Left colon (tissue), 2 donors: ENCODE data around the gene ORC3. TPM values are rescaled to one million over a fixed set of nuclear protein-coding genes. Genes with fewer than 3 reads are reported as not detected.
"Not testable (repeated sequence)": the region's sequence is repeated elsewhere in the genome, so short reads cannot be mapped to it uniquely, and the experiment has no call there.

ENCODE experiments used
- ATAC-seq: fragments of 200-7000 bp; cut with Tn5 transposase; one replicate; pipeline ENCODE4 v1.9.1; 2020; ENCODE audit warnings: mild to moderate bottlenecking, moderate library complexity
- DNase-seq, 2 donors: peaks; one replicate each; pipeline ENCODE4 v3.0.0-alpha.2; 2020
- intact Hi-C, 2 donors: fragments of 100-400 bp; cut with DNase I in 1 of 2; cut with micrococcal nuclease in 1 of 2; formaldehyde crosslinking; loops; one replicate each; pipeline versions ENCODE4 v1.11.2 to v1.14.0; 2022; cut with DNase I, micrococcal nuclease
- total RNA-seq, 2 donors: library from RNA; stranded (reverse); fragmentation: NEBNext Ultra II Directional; extraction: Animal tissue kit (Norgen Biotek cat#: 25700); gene quantifications; one replicate each; pipeline ENCODE4 v1.2.1, GENCODE V29; 2021
- donor health status: DM: no; HTN: no; CAD: no.
- donor health status: DM: yes; HTN: yes; CAD: no.

ORC3 gene
- total RNA-seq, 2 donors from 2014 or later = 11.3 to 11.9 TPM

GRCh38 chr6:87588756-87589407, 1.1 kb upstream of the ORC3 start:
- intact Hi-C loops = no loop called here
- no peak for DNase-seq
- peak; percentile 31 for ATAC-seq

- DNase-seq (no peak), ATAC-seq (no peak)
Observed at GRCh38 chr6:87590417-87590880, 514 bp downstream of the ORC3 start.

GRCh38 chr6:87590990-87591389, 1.1 kb downstream of the ORC3 start:
- ATAC-seq = no peak
- intact Hi-C loops = no loop called here
- no peak for DNase-seq

More at GRCh38 chr6:87590417-87590880, 514 bp downstream of the ORC3 start:
- intact Hi-C loops = no loop called here

GRCh38 chr6:87600576-87600975, 10.6 kb downstream of the ORC3 start:
- intact Hi-C loops = no loop called here
- no peak for DNase-seq

GRCh38 chr6:87606199-87606598, 16.3 kb downstream of the ORC3 start:
- intact Hi-C loops = no loop called here
- no peak for ATAC-seq
- no peak for DNase-seq

More at GRCh38 chr6:87600576-87600975, 10.6 kb downstream of the ORC3 start:
- ATAC-seq = no peak

- DNase-seq (no peak), ATAC-seq (no peak)
- intact Hi-C loops = no loop called here
Observed at GRCh38 chr6:87608802-87609201, 18.9 kb downstream of the ORC3 start.

- DNase-seq, intact Hi-C loops, ATAC-seq: not testable (repeated sequence)
Observed at GRCh38 chr6:87613018-87613417, 23.1 kb downstream of the ORC3 start.

- intact Hi-C loops = no loop called here
- ATAC-seq = no peak
- no peak for DNase-seq
Observed at GRCh38 chr6:87617405-87617804, 27.5 kb downstream of the ORC3 start.

GRCh38 chr6:87618531-87618930, 28.6 kb downstream of the ORC3 start:
- intact Hi-C loops = no loop called here
- DNase-seq = no peak
- no peak for ATAC-seq

GRCh38 chr6:87623248-87623647, 33.3 kb downstream of the ORC3 start:
- no peak for DNase-seq
- intact Hi-C loops = no loop called here
- ATAC-seq = no peak

GRCh38 chr6:87628424-87628823, 38.5 kb downstream of the ORC3 start:
- DNase-seq = no peak
- peak; percentile 93 for ATAC-seq
- intact Hi-C loops = no loop called here

GRCh38 chr6:87628881-87629280, 38.9 kb downstream of the ORC3 start:
- DNase-seq (no peak), ATAC-seq (peak; percentile 43)
- intact Hi-C loops = no loop called here

- DNase-seq (no peak), ATAC-seq (no peak)
- intact Hi-C loops = no loop called here
Observed at GRCh38 chr6:87630746-87631145, 40.8 kb downstream of the ORC3 start.

GRCh38 chr6:87633851-87634250, 43.9 kb downstream of the ORC3 start:
- DNase-seq (no peak), ATAC-seq (no peak)
- intact Hi-C loops = no loop called here

- no peak for DNase-seq
- no peak for ATAC-seq
- intact Hi-C loops = no loop called here
Observed at GRCh38 chr6:87636315-87636714, 46.4 kb downstream of the ORC3 start.

- intact Hi-C loops = no loop called here
- DNase-seq = no peak
- ATAC-seq = no peak
Observed at GRCh38 chr6:87637106-87637505, 47.2 kb downstream of the ORC3 start.

- ATAC-seq (no peak), DNase-seq (no peak)
- intact Hi-C loops = no loop called here
Observed at GRCh38 chr6:87639373-87639772, 49.4 kb downstream of the ORC3 start.

- DNase-seq (no peak), ATAC-seq (peak; percentile 19)
- intact Hi-C loops = no loop called here
Observed at GRCh38 chr6:87641065-87641692, 51.2 kb downstream of the ORC3 start.

- intact Hi-C loops = no loop called here
- ATAC-seq = no peak
- DNase-seq = no peak
Observed at GRCh38 chr6:87645080-87645479, 55.1 kb downstream of the ORC3 start.

GRCh38 chr6:87653074-87653962, 63.4 kb downstream of the ORC3 start:
- intact Hi-C loops = no loop called here
- ATAC-seq (no peak), DNase-seq (no peak)
